Erythroblast (primary cell): ENCODE results near the gene PHF21B.

Experiments used
- DNase-seq, 2 experiments: peaks; one replicate each; lab custom pipeline; 2025; lab: John Stamatoyannopoulos, UW
- GATA1 ChIP-seq: IDR thresholded peaks from 2 replicates; pipeline ENCODE4 v1.6.1; 2011; ENCODE audit warnings: low read depth, mild to moderate bottlenecking, control low read depth, low read length, moderate library complexity
- POLR2A ChIP-seq: IDR thresholded peaks from 2 replicates; pipeline ENCODE4 v1.6.1; 2011; ENCODE audit warnings: mild to moderate bottlenecking, low read length

The PHF21B gene

GRCh38 chr22:44892803-44893730 is 116.7 kb downstream of the PHF21B start:
- no peak for TF ChIP-seq GATA1
- TF ChIP-seq POLR2A: no peak
- no peak for DNase-seq

GRCh38 chr22:44892243-44892642 is 117.6 kb downstream of the PHF21B start:
- DNase-seq: no peak
- no peak for TF ChIP-seq GATA1
- TF ChIP-seq POLR2A: no peak

- DNase-seq: no peak
- TF ChIP-seq GATA1 (no peak), POLR2A (no peak)
These were observed 118.0 kb downstream of the PHF21B start for GRCh38 chr22:44891791-44892190.

DNA sequence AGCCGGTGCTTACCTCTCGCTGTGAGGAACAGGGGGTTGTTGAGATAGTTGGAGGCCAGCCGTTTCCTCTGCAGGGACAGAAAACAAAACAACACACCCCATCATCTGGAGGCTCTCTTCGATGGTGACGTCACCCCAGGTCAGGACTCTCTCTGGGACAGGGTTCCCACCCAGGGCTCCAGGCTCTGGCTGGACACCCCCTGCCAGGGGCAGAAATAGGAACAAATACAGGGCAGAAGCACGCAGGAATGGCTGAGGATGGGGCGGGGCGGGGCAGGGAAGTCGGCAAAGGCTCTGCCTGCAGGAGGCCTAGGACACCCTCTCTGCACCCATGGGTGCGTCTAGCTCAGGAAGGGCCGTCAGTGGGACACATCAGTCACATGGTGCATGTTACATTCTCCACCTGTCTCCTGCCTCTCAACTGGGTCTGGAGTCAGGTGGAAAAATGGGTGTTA is 118.5 kb downstream of the PHF21B start:
- DNase-seq: no peak

DNA sequence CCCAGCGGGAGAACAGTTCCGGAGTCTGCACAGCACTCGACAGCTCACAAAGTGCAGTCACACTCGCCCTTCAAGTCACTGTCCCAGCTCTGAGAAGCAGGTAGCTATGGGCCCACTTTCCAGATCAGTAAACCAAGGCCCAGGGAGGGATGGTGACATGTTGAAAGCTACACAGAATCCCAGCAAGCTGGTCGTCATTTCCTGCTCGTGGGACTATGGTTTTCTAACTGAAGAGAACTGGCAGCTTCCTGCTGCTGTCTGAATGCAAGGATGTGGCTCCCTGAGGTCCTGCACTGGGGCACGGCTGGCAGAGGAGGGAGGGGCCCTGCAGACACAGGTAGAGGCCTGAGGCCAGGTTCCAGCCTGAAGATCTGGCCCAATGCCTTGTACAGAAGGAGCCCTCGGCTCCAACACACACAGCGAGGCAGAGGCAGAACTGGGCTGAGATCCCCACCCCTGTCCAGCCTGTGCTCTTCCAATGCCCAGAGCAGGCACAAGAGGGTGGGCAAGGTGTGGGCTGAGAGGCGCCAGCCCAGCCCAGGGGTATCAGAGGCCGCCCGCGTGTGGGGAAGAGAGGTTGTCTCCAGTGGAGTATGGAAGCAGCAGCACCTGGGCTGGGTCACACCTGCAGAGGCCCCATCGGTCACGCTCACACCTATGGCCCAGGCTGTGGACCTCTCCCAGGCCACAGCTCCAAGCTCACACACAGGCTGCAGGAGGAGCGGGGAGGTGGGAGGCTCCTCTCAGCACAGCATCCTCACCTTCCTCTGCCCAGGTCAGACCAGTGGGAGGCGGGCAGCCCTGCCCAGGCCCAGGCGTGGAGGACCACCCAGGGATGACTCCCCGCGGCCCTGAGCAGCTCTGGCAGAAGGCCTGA is 119.2 kb downstream of the PHF21B start:
- no peak for TF ChIP-seq POLR2A
- TF ChIP-seq GATA1: no peak

More for the DNA sequence above, 118.5 kb downstream of the PHF21B start:
- TF ChIP-seq POLR2A (no peak), GATA1 (no peak)

GRCh38 chr22:44889255-44889878 is 120.4 kb downstream of the PHF21B start:
- TF ChIP-seq POLR2A: no peak
- no peak for TF ChIP-seq GATA1

More for the DNA sequence above, 119.2 kb downstream of the PHF21B start:
- DNase-seq: no peak

GRCh38 chr22:44888491-44889254 is 121.1 kb downstream of the PHF21B start:
- TF ChIP-seq GATA1 (no peak), POLR2A (no peak)
- DNase-seq: no peak

More at GRCh38 chr22:44889255-44889878, 120.4 kb downstream of the PHF21B start:
- no peak for DNase-seq

GRCh38 chr22:44887941-44888366 is 121.9 kb downstream of the PHF21B start:
- TF ChIP-seq POLR2A: no peak
- TF ChIP-seq GATA1: no peak
- no peak for DNase-seq

GRCh38 chr22:44885806-44886360 is 123.9 kb downstream of the PHF21B start:
- no peak for DNase-seq
- TF ChIP-seq POLR2A (no peak), GATA1 (no peak)

- TF ChIP-seq GATA1: no peak
- no peak for DNase-seq
These were observed 124.6 kb downstream of the PHF21B start for GRCh38 chr22:44884968-44885805.

DNA sequence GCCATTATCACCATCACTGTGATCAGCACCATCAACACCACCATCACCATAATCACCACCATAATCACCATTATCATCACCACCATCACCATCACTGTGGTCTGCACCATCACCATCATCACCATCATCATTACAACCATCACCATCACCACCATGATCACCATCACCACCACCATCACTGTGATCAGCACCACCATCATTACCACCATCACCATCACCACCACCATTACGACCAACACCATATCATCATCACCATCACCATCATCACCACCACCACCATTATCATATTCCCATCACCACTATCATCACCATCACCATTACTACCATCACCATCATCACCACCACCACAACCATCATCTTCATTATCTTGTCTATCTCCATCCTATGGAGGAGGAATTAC is 125.2 kb downstream of the PHF21B start:
- TF ChIP-seq POLR2A (no peak), GATA1 (no peak)
- no peak for DNase-seq
